SKM-1 treated with dmso at 0.1 percent for 144 hours (cell line): ENCODE measurements around the gene TMBIM6.
"Not testable (repeated sequence)": the region's sequence is repeated elsewhere in the genome, so short reads cannot be mapped to it uniquely, and the experiment has no call there.

Source experiments
- DNase-seq: peaks from one replicate; lab custom pipeline; 2025; ENCODE audit not compliant: unreplicated experiment; lab: John Stamatoyannopoulos, UW

Gene TMBIM6, protein sequence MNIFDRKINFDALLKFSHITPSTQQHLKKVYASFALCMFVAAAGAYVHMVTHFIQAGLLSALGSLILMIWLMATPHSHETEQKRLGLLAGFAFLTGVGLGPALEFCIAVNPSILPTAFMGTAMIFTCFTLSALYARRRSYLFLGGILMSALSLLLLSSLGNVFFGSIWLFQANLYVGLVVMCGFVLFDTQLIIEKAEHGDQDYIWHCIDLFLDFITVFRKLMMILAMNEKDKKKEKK

DNA sequence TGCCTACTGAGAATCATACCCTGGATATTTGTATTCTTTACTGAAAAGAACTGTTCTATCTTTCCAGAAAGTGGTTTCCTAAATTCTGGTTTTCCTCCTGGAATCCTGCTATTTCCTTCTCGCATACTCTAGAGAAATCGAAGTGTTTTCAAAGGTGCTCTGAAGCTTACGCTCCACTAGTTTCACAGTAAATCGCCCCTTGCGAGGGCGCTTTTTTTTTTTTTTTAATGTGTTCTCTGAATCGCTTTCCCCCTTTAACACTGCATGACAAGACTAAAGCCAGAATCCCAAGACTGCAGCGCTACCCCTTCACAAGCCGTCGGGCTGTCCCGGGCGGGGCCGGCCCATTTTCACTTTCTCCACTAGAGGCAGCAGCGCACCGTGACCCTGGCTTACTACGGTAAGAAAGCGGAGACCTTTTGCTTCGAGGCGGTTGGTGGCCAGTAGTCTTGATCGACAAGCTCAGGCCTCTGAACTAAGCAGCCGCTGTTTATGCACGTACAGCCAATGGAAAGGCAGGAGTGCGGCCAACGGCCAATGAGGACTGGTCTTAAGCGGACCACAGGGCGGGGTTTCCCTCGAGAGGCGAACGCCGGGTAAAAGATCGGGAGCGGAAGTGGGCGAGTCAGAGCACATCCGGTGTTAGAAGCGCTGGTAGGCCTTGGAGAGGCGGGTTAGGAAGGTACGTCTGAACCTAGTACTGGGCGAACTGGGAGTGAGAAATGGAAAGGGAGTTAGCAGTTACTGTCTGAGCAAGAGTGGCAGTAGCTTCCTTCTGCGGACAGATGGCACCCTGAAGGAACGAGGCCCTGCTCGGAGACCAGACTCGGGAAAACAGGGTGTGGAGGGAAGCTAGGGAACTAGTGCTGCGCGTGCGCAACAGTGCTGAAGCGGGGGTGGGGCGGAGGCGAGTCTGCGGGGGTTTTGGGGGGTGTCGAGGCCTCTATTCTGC, at the start of gene TMBIM6:
Gene TMBIM6 (plus strand): TSS at position 628 of the 952 bp plus-strand sequence. CDS start 10,937 bp downstream, outside the sequence.
- DNase-seq: peak; percentile 89

DNA sequence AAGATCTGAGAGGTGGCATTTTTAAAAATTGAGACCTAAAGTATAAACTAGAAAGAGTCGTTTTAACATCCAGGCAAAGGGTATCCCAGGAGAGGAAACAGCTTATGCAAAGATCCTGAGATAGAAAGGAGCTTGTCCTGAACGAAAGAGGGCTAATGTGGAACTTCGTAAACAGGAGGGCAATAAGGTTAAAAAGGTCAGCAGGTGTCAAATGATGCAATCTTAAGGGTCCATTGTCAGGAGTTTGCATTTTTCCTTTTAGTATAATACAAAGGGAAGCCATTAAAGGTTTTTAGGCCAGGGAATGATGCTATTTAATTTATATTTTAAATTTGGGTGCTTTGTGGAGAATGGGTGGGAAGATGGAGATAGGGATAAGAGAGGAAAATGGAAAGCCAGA, 48.5 kb upstream of the TMBIM6 start:
- DNase-seq: no peak

DNA sequence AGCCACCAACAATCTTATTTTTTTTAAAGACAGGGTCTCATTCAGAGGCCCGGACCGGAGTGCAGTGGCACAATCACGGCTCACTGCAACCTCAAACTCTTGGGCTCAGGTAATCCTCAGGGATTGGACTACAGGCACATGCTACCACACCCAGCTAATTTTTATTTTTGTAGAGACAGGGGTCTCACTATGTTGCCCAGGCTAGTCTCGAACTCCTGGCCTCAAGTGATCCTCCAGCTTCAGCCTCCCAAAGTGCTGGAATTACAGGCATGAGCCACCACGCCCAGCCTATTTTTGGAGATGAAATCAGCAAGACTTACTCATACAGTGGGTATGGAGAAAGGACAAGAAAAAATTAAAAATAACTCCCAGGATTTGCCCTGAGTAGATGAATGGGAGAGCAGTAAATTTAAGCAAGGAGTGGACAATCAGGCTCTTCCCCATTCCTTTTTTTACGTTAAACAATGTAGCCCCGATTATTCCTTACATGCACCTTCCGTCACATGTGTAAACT, 47.4 kb upstream of the TMBIM6 start:
- no peak for DNase-seq

DNA sequence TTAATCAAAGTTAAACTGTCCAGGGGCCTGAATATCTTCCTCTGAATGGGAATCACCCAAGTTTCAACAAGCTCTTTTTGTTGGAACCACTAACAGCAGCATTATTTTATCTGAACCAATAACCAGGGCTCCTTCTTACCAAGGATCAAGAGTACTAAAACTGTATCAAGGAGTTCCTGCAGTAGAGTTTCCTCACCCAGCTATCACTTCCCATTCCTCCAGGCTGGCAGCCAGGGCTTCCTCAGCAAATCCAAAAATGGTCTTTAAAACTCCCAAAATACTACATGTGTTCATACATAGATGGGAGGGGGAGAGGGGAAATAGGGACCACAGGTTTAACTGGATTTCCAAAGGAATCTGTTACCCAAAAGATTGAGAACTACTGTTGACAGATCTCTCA, 44.6 kb upstream of the TMBIM6 start:
- no peak for DNase-seq

DNA sequence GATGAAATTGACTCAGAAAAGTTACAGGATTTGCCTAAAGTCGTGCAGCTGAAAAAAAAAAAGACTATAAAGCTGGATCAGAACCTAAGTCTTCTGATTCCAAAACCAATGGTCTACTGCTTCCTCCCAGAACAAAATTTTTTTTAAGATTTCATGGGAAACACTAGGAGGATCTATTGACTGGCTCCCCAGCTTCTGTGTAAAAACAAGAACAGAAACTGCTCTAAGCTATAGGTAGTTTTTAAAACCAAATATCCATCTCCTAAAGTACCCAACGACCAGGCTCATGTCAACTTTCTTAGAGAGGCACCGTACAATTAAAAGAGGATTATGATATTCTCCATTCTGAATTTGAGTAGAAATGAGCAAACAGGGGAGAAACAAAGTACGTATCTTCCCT, 43.5 kb upstream of the TMBIM6 start:
- DNase-seq: no peak

DNA sequence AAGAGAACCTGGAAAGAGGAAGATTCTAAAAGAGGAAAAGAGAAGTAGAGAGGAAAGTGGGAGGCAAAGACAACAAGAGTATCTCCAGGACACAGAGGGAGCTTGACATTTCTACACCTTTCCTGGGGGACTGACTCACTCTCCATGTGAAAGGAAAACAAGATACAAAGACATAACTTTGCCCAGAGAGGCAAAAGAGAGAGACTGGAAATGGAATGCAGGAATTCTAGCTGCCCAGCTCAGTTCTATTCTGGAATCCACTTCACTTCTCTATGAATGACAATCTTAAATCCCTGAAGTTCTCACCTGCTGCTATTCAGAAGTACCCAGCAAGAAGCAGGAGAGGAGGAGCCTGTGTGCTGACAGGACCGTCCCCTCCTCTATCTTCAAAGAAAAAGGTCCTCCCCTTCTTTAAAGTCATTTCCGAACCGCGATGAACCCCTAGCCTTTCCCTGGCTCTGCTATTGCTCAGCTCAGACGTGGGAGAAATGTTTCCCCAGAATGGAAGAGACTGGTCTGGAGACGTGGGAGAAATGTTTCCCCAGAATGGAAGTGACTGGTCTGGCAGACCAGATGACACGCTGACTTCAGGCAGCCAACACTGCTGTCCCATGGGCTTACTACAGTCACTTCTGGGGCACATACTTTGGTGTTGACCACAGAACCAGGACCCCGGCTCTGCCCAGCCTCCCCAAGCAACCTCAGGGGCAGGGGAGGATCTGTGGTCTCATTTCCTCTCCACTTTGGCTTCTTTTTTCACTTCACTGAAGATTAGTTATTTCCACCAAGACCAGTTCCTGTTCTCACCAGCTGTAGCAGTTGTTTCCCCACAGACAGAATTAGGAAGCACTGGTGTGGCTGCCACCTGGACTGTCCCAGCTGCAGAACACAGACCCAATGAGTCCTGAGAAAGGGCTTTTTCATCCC, 42.5 kb upstream of the TMBIM6 start:
- peak; percentile 68 for DNase-seq

DNA sequence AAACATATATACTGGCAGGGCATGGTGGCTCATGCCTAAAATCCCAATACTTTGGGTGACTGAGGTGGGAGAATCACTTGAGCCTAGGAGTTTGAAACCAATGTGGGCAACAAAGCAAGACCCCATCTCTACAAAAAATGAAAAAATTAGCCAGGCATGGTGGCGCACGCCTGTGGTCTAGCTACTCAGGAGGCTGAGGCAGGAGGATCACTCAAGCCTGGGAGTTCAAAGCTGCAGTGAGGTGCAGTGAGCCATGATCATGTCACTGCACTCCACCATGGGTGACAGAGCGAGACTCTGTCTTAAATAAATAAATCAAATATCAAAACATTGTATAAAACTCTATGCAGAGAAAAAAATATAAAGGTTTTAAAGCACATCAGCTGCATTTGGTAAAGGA, 39.3 kb upstream of the TMBIM6 start:
- no peak for DNase-seq

DNA sequence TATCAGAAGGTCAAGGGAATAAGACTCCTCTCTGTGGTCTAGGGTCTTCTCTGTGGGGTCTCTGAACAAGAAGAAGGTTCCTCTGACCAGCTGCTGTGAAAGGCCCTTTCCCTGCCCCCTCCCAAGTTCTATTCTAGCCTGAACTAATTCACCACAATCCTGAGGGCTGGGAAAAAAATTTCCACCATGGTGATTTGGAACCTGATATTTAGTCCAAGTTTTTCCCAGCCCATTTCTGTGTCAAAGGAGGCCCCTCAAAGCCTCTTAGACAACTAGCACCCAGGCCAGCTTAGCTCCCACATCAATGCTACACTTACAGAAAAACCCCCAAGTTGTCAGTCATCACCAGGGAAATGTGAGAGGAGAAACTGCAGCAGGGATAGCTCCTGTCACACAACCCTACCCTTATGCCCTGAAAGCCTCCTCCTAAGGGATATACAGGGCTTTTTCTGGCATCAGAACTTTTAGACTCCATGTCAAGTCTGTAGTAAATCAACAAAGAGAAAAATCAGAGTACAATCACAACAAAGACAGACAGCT, 38.6 kb upstream of the TMBIM6 start:
- no peak for DNase-seq

DNA sequence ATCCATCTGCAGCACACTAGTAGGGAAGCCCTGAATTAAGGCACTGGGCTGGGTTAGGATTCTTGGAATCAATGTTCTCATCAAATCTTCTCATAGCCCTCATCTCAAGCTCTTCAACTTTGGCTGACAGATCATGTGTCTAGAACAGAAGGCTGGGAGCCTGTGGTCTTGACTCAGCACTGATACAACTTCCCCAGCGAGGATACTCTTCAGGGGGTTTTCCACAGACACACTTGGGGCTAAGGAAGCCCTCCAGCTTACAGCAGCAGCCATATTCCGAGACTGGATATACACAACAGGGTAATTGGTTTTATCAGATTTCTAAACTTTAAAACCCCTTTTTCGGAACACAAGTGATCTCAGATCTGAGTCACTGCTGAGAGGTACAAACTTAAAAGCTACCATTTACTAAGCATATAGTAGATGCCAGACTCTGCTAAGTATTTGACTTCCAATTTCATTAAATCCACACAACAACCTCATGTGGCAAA, 37.7 kb upstream of the TMBIM6 start:
- DNase-seq: no peak

DNA sequence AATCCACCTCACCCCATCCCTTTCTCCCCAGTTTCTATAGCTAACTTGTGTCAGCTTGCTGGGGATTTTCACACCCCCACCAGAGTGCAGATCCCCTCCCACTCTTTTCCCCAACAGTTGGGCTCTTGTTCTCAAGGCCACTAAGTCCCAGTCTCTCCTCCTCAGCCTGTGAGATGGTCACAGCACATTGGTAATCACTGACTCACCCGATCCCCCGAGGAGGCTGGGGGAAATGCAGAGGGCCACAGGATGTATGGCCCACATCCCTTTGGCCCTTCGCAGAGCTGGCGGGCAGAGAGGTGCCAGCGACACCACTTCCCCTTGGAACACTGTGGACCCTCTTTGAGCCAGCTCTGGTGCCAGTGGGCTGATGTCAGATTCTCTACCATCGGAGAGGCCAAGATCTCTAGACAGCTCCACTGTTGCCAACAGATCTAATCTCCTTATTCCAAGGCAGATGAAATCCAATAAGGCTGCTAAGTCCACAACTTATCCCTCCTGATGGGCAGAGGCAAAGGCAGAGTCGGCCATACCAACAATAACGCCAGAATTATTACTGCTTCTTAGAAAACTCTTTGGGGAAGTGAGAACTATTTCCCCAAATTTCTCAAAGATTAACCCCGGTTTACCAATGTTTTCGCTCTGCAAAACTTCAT, 35.8 kb upstream of the TMBIM6 start:
- DNase-seq: no peak

DNA sequence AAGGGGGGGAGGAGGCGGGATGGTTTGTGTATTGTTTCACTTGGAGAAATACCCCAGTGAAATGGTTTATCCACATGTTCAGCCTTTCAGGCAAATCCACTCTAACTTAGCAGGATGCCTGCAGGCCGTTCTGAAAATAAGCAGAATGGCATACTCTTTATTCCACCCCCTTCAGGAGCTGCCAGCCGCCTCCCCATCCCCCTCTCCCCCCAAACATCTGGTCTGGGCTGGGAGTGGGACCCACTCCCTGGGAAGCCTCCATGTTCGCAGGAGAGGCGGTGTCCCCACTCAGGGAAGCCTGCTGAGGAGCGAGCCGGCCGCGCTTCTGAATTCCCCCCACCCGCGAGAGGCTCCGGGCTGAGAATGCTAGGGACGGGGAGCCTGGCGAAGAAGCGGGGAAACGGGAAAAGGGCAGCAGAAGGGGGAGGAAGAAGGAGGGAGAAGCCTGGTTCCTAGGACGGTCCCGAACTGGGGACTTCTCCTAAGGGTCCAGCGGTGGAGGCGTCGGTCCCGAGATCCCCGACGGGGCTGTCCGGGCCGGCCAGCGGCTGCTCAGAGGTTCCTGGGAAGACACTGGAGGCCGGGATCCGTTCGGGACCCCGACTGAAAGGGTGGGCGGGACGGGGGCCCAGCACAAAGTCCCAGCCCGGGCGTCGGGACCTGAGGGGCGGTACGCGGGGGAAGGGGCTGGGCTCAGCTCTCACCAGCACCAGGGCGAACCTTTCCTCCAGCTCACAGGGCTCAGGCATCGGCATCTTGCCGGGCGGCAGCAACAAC, 34.8 kb upstream of the TMBIM6 start:
- DNase-seq: no peak

DNA sequence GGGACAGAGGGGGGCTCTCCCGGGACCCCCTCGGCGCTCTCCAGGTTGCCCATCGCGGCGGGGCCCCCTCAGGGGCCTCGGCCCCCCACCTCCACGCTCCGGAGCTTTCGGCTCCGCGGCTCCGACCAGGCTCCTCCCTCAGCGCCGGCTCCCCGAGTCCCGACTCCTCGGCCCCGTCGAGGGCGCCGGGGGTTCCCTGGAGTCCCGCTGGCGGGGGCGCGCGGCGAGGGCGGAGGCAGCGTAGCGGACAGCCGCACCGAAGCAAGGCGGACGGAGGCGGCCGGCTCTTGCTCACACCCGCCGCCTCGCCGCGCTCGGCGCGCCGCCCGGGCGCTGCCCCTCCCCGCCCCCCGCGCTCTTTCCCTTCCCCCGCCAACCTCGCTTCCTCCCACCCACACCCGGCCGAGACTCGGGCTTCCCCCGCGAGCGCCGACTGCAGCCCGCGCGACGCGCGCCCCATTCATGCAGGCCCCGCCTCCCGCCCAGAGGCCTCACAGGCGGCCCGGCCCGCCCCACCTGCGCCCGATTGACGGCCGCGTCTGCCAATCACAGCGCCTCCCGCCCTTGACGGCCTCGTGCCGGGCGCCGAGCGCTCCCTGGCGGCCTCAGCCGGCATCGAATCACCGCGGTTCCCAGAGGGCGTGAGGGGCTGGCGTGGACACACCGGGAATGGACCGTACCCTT, 34.1 kb upstream of the TMBIM6 start, which contains the start of gene FMNL3:
Gene FMNL3 (minus strand): TSS at position 278 of the 684 bp plus-strand sequence. CDS start 225 bp downstream, at position 53.
- peak; percentile 38 for DNase-seq

DNA sequence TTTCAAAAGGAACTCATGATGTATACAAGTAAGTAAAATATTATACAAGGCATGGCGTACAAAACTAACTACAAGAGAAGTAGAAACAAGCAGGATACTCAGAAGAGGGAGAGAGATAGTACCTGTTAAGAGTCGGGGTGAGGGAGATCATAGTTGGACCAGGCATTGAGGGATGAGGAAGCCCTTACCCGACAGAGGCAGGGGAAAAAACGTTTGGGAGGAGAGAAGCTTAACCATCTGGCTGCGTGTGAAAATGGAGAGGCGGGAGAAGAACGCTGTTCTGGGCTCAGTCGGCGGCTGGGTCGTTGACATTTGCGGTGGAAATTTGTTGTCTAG, 33.6 kb upstream of the TMBIM6 start:
- no peak for DNase-seq

DNA sequence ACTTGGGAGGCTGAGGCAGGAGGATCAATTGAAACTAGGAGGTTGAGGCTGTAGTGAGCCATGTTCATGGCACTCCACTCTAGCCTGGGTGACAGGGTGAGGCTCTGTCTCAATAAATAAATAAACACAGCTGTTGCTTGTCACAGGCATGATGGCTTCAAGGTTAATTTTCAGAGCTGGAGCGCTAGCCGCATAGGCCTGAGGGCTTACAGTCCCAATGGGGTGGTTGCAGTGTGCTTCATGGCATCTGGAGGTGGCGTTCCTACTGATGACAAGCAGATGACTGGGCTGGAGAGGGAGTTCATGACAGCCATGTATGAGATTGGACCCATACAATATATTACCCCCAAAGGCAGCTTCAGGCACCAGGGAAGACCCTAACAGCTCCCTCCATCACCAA, 32.5 kb upstream of the TMBIM6 start:
- no peak for DNase-seq

DNA sequence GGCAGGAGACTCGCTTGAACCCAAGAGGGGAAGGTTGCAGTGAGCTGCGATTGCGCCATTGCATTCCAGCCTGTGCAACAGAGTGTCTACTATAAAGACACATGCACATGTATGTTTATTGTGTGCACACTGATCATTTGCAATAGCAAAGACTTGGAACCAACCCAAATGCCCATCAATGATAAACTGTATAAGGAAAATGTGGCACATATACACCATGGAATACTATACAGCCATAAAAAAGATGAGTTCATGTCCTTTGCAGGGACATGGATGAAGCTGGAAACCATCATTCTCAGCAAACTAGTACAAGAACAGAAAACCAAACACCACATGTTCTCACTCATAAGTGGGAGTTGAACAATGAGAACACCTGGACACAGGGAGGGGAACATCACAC, 27.4 kb upstream of the TMBIM6 start:
- not testable (repeated sequence) for DNase-seq

DNA sequence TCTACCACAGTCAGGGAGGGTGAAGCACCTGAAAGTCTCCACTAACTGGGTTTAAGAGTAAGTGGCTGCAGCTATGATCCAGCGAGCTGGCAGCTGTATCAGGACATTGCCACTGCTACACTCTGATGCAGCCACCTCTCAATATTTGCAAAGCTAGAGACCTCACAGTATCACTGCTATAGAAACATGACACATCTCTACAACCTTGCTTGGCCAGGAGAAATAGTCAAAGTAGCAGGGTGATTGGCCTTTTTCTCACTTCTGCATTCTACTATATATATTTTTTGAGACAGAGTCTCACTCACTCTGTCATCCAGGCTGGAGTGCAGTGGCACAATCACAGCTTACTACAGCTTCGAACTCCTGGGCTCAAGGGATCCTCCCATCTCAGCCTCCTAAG, 24.8 kb upstream of the TMBIM6 start:
- DNase-seq: no peak

DNA sequence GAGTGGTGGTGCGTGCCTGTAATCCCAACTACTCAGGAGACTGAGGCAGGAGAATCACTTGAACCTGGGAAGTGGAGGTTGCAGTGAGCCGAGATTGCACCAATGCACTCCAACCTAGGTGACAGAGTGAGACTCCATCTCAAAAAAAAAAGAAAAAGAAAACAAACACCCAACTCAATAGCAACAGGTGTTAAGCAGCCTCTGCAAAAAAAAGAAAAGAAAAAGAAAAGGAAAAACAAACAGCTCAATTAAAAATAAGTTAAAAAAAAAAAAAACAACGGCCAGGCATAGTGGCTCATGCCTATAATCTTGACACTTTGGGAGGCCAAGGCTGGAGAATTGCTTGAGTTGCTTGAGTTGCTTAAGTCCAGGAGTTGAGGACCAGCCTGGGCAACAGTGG, 23.6 kb upstream of the TMBIM6 start:
- not testable (repeated sequence) for DNase-seq

DNA sequence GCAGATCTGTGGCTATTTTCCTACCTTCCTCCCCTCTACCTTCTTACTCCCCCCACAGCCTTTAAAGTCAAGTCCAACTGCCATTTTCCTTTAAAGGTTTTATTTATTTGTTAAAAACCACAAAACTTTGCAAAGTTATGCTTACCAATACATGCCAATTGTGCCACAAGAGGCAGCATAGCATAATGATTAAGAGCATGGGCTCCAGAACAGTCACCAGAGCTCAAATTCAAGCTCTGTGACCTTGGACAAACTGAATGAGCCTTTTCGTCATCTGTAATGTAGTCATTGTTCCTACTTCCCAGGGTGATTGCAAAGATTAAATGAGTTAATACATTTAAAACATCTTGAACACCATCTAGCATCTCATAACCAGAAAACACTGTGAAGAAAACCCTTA, 21.1 kb upstream of the TMBIM6 start:
- DNase-seq: no peak

DNA sequence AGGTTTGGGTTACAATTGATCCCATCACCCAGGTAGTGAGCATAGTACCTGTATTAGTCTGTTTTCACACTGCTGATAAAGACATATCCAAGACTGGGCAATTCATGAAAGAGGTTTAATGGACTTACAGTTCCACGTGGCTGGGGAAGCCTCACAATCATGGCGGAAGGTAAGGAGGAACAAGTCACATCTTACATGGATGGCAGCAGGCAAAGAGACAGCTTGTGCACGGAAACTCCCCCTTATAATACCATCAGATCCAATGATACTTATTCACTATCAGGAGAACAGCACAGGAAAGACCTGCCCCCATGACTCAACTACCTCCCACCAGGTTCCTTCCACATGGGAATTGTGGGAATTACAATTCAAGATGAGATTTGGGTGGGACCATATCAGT, 20.0 kb upstream of the TMBIM6 start:
- DNase-seq: not testable (repeated sequence)
